ENCODE results near the gene TGFB1. TPM values are rescaled to one million over a fixed set of nuclear protein-coding genes. Genes with fewer than 3 reads are reported as not detected.

TGFB1 gene
- total and polyA plus RNA-seq, 9 of the 15 experiments (the other 6 are each of a cell fraction or from before 2014, with no cell fraction given) = 0.24 to 159 (median 17.2) TPM

- Histone ChIP-seq H3K27me3 (ENCODE audit: control insufficient read depth in 2 of 2, insufficient read depth in 2 of 2, low read length in 2 of 2) (no peaks in the 10 kb centered on the region), H3K4me3 (no peak overlapping the region), H3K9ac (ENCODE audit: insufficient read depth in 1 of 2, low read depth in 2 of 2, low read length in 2 of 2) (no peak overlapping the region), H4K20me1 (replicated peaks; ENCODE audit: control insufficient read depth, insufficient read depth, low read length) (no peaks in the 10 kb centered on the region; the same call in 1 of the 2 replicates), H3K9me1 (ENCODE audit: control insufficient read depth, insufficient read depth, low read length) (no peaks in the 10 kb centered on the region), H3K4me1 (replicated peaks in 1 of 2; ENCODE audit: control insufficient read depth in 2 of 2, insufficient read depth in 2 of 2, low read length in 2 of 2) (peaks cover 0 to 13% of the 10 kb centered on the region in 2 experiments; a peak in 2 of 5 replicates), H3K36me3 (ENCODE audit: control insufficient read depth, insufficient read depth, low read length) (peaks cover 86% of the 10 kb centered on the region), H2AFZ (ENCODE audit: low read depth, low read length) (no peak overlapping the region), H3K27ac (ENCODE audit: extremely low read depth, low read depth, low read length) (no peak overlapping the region), H3K4me2 (ENCODE audit: insufficient read depth, low read length) (no peak overlapping the region), H3K79me2 (ENCODE audit: control insufficient read depth, insufficient read depth, low read length) (no peaks in the 10 kb centered on the region; the same call in 1 of the 3 replicates), H3K9me3 (replicated peaks; ENCODE audit: control insufficient read depth, insufficient read depth, low read depth, low read length) (no peaks in the 10 kb centered on the region)
- FAIRE-seq (no peak), ATAC-seq (no peak), DNase-seq (ENCODE audit: extremely low read depth in 1 of 4, low spot score in 3 of 4) (no peak)
- WGBS (ENCODE audit: insufficient coverage, low coverage, missing lambda C conversion rate) = 100% methylated on average over 4 of the region's 5 CpGs
- in situ Hi-C loops (cut with MboI) (no loop called here), intact Hi-C loops (cut with micrococcal nuclease) (no loop called here)
- ChIA-PET POLR2A (interaction anchor here (0.6 to 2.6 kb wide), 4 partner anchors 10 to 1060 kb away, joined by 3 to 9 read pairs (median 4); no protein-coding TSS in a partner anchor), CTCF (ENCODE audit: low intra/inter-chr PET ratio) (no interaction called here)
- no TSS peak for BruUV-seq (replicated peaks)
- no peak for TF ChIP-seq MBD2 (IDR thresholded peaks at IDR 0.05; ENCODE audit: borderline replicate concordance, low read depth)
- no peak for TF ChIP-seq BRF1 (IDR thresholded peaks at IDR 0.05; ENCODE audit: borderline replicate concordance, extremely low read depth, insufficient read length)
- TF ChIP-seq ZNF280A (IDR thresholded peaks at IDR 0.05; ENCODE audit: low read depth, partially characterized antibody) = no peak
- no peak for TF ChIP-seq TCFL5 (CRISPR knock-in tag; conservative IDR thresholded peaks at IDR 0.05)
- no peak for TF ChIP-seq ARID2 (IDR thresholded peaks at IDR 0.05)
These were observed 18.9 kb downstream of the TGFB1 start for GRCh38 chr19:41334793-41335192.
